ENCODE data around the gene ATE1. TPM values are rescaled to one million over a fixed set of nuclear protein-coding genes. Genes with fewer than 3 reads are reported as not detected.
"Not testable (repeated sequence)": the region's sequence is repeated elsewhere in the genome, so short reads cannot be mapped to it uniquely, and the experiment has no call there.

ATE1 gene
- total and polyA plus RNA-seq, 8 donors, result 24.5 to 35.4 (median 31.9) TPM

DNA sequence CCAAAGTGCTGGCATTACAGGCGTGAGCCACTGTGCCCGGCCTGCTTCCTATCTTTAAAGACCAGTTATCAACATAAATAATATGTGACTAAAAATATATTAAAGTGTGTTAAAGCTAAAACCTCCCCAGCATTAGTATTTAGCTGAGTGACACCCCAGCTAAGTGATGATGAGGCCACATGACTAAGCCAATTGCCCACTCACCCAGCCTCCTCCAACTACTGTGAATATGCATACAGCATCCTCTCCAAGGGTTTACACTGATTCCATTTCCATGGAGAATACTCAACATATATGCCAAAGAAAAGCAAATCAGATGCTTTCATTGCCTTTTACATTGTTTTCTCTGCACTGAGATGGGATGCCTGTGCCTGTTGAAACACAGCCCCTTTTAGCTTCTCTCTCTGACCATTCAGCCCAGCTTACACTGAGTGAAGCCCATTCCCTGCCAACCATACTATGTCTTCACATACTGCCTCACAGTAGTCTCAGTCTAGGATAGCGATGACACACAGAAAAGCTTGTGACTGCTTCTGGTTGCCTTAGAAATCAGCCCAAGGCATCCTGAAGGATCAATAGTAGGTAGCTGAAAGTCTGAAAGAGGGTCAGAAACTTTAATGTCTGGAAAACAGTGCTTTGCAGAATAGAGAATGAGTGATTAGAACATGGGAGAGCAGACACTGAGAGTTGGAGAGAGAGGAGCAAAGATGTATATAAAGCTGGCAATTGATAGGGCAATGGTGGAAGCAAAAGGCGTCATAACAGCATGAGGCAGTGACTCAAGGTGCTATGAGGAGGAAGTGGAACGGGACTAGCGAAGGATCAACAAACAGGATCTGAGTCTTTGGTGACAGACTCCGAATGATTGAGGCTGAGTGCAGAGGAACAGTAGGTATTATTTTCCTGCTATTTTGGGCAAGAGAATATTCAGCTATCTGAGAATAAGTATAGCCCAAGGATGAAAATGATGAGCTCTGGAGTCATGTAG lies 19.8 kb upstream of the ATE1 start:
- Histone ChIP-seq H3K9me3 (no peaks in the 10 kb centered on the region), H3K4me1 (peaks cover 0 to 7% of the 10 kb centered on the region in 2 donors), H3K4me3 (no peak overlapping the region), H3K36me3 (no peaks in the 10 kb centered on the region), H3K27me3 (no peaks in the 10 kb centered on the region), H3K27ac (no peak overlapping the region)
- DNase-seq, result no peak
- TF ChIP-seq, protein P1, sequence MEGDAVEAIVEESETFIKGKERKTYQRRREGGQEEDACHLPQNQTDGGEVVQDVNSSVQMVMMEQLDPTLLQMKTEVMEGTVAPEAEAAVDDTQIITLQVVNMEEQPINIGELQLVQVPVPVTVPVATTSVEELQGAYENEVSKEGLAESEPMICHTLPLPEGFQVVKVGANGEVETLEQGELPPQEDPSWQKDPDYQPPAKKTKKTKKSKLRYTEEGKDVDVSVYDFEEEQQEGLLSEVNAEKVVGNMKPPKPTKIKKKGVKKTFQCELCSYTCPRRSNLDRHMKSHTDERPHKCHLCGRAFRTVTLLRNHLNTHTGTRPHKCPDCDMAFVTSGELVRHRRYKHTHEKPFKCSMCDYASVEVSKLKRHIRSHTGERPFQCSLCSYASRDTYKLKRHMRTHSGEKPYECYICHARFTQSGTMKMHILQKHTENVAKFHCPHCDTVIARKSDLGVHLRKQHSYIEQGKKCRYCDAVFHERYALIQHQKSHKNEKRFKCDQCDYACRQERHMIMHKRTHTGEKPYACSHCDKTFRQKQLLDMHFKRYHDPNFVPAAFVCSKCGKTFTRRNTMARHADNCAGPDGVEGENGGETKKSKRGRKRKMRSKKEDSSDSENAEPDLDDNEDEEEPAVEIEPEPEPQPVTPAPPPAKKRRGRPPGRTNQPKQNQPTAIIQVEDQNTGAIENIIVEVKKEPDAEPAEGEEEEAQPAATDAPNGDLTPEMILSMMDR (IDR thresholded peaks at IDR 0.05), result no peak
- no peak for ATAC-seq
- intact Hi-C loops (cut with DNase I), result no loop called here

DNA sequence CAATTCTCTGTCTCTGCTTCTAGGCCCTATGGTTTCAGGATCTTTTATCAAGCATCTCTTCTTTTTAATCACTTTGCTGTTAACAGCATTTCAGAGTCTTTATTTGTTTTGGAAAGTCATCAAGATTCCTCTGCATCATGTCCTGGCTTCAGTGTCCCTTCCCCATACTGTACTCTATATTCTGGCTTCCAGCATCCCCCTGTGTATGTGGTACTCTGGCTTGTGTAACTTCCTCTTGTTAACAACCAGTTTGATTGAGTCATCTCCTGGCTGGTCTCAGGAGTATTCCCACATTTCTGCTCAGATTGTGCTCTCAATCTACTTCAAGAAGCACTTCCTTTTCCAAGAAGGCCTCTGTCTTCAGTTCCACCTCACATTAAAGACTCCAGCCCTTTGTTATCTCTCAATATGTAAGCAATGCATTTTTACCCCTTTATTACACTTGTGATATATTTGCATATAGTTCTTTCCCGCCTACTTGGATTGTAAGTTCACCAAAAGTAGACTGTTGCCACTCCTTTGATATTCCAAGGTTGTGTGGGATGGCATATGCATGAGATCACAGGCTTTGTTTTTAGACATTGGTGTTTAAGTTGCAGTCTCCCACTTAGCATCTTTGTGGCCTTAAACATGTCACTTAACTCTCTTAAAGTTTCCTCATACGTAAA lies 15.1 kb upstream of the ATE1 start:
- TF ChIP-seq, protein P1 (IDR thresholded peaks at IDR 0.05), result no peak
- H3K4me3 ChIP-seq, result no peak overlapping the region
- ATAC-seq (peak; percentile 84), DNase-seq (peak in 1 of 4 donors; percentile 24)
- intact Hi-C loops (cut with DNase I), result no loop called here
- no peaks in the 10 kb centered on the region for H3K36me3 ChIP-seq
- H3K9me3 ChIP-seq, result no peaks in the 10 kb centered on the region
- no peaks in the 10 kb centered on the region for H3K27me3 ChIP-seq
- no peak overlapping the region for H3K27ac ChIP-seq
- H3K4me1 ChIP-seq, result peaks cover 0 to 7% of the 10 kb centered on the region in 2 donors

DNA sequence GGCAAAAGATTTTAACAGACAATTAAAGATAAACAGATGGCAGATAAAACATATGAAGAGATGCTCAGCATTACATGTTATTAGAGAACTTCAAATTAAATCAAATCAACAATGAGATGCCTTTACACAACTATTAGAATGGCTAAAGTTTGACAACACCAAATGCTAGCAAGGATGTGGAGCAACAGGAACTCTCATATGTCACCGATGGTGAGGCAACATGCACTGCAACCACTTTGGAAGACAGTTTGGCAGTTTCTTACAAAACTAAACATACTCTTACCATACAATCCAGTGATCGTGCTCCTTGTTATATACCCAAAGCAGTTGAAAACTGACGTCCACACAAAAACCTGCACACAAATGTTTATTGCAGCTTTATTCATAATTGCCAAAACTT lies 13.7 kb upstream of the ATE1 start:
- Histone ChIP-seq H3K4me3 (no peak overlapping the region), H3K9me3 (no peaks in the 10 kb centered on the region), H3K4me1 (peaks cover 0 to 7% of the 10 kb centered on the region in 2 donors), H3K27ac (no peak overlapping the region), H3K27me3 (no peaks in the 10 kb centered on the region), H3K36me3 (no peaks in the 10 kb centered on the region)
- TF ChIP-seq, protein P1 (IDR thresholded peaks at IDR 0.05), result no peak
- ATAC-seq (no peak), DNase-seq (no peak)
- intact Hi-C loops (cut with DNase I), result no loop called here

DNA sequence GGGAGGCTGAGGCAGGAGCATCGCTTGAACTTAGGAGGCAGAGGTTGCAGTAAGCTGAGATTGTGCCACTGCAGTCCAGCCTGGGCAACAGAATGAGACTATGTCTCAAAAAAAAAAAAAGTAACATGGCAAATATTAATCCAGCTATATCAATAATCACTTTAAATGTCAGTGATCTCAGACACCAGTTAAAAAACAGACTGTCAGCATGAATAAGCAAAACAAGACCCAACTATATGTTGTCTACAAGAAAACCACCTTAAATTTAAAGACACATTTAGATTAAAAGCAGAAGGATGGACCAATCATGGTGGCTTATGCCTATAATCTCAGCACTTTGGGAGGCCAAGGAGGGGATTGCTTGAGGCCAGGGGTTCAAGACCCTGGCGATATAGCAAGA lies 8.5 kb upstream of the ATE1 start:
- intact Hi-C loops (cut with DNase I), result no loop called here
- DNase-seq, result no peak
- TF ChIP-seq, protein P1 (IDR thresholded peaks at IDR 0.05), result no peak
- H3K27me3 ChIP-seq, result no peaks in the 10 kb centered on the region
- H3K27ac ChIP-seq, result no peak overlapping the region
- H3K9me3 ChIP-seq, result no peaks in the 10 kb centered on the region
- H3K4me3 ChIP-seq, result no peak overlapping the region
- no peak for ATAC-seq
- H3K4me1 ChIP-seq, result no peaks in the 10 kb centered on the region
- H3K36me3 ChIP-seq, result no peaks in the 10 kb centered on the region

DNA sequence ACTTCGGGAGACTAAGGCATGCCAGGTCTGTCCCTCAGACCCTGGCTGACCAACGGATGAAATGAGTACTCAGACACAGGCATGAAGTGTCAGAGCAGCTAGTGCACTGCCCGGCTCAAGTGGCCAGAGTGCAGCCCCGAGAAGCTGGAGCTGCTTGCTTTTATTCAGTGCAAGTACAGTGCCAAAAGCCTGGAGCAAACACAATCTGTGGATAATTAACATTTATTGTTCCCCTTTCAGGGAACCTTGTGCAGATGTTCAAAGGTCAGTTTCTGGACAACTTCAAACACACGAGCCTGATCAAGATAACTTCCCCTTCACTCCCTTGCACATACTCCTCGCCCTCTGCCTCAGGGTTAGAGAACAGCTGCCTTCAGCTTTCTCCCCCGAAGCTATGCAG lies 7.9 kb upstream of the ATE1 start:
- Histone ChIP-seq H3K4me3 (no peak overlapping the region), H3K9me3 (no peaks in the 10 kb centered on the region), H3K4me1 (no peaks in the 10 kb centered on the region), H3K27me3 (no peaks in the 10 kb centered on the region), H3K36me3 (no peaks in the 10 kb centered on the region), H3K27ac (no peak overlapping the region)
- TF ChIP-seq, protein P1 (IDR thresholded peaks at IDR 0.05), result no peak
- intact Hi-C loops (cut with DNase I), result no loop called here
- ATAC-seq (no peak), DNase-seq (no peak)

DNA sequence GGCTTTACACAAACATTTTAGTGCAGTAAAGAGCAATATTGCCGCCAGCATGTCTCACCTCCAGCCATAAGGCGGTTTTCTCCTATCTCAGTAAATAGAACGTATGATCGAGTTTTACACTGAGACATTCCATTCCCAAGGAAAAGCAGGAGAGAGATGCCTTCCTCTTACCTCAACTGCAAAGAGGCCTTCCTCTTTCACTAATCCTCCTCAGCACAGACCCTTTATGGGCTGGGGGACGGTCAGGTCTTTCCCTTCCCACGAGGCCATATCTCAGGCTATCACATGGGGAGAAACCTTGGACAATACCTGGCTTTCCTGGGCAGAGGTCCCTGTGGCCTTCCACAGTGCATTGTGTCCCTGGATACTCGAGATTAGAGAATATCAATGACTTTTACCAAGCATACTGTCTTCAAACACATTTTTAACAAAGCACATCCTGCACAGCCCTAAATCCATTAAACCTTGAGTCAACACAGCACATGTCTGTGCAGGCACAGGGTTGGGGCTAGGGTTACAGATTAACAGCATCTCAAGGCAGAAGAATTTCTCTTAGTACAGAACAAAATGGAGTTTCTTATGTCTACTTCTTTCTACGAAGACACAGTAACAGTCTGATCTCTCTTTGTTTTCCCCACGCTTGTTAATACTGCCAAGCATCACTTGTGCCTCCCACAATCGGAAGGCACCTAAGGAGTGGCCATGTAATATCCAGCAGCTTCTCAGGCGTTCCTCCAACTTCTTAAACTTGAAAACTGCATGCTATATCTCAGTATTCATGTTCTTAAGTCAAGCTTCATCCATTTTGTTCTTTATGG lies 2.6 kb upstream of the ATE1 start:
- H3K36me3 ChIP-seq; ATAC-seq; DNase-seq; H3K27ac ChIP-seq; H3K4me3 ChIP-seq; H3K27me3 ChIP-seq; intact Hi-C loops (cut with DNase I); H3K9me3 ChIP-seq: not testable (repeated sequence)
- peaks cover 5 to 22% of the 10 kb centered on the region in 2 donors for H3K4me1 ChIP-seq

DNA sequence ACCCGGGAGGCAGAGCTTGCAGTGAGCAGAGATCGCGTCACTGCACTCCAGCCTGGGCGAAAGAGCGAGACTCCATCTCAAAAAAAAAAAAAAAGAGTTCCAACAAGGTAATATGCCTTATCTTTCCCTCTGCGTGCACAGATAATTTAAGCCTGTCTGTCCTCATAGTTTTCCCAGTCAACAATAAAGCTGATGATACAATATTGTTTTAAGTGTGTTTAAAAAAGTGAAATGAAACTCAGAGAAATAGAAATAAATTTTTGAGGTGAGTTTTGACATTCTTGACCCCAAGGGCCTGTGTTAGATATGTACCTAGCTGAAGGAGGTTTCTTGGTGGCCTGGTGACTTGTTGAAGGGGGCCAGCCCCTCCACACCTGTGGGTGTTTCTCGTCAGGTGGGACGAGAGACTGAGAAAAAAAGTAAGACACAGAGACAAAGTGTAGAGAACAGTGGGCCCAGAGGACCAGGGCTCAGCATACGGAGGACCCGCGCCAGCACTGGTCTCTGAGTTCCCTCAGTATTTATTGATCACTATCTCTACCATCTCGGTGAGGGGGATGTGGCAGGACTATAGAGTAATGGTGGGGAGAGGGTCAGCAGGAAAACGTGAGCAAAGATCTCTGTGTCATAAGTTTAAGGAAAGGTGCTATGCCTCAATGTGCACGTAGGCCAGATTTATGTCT lies 1.9 kb upstream of the ATE1 start:
- H3K27me3 ChIP-seq; H3K9me3 ChIP-seq; DNase-seq; ATAC-seq; H3K36me3 ChIP-seq; intact Hi-C loops (cut with DNase I); H3K4me3 ChIP-seq; H3K27ac ChIP-seq: not testable (repeated sequence)
- H3K4me1 ChIP-seq, result peaks cover 5 to 22% of the 10 kb centered on the region in 2 donors

Measured in left lung (tissue), 10 donors.